Fibroblast of mammary gland (primary cell): Measurements from ENCODE around the gene CADPS2.

ENCODE experiments used
- DNase-seq: peaks from one replicate; pipeline ENCODE4 v3.0.0-alpha.2; 2010; ENCODE audit warnings: low read depth
- H3K4me3 ChIP-seq: 2 replicates; pipeline ENCODE4 v1.5.1; 2011; ENCODE audit warnings: low read depth, mild to moderate bottlenecking, low read length, moderate library complexity; ENCODE audit not compliant: control insufficient read depth
- CTCF ChIP-seq: conservative IDR thresholded peaks from 2 replicates; pipeline ENCODE4 v1.5.1; 2011; ENCODE audit warnings: low read depth, low read length, inconsistent platforms; ENCODE audit not compliant: control insufficient read depth, insufficient read depth

The CADPS2 gene

GRCh38 chr7:122885583-122886356 lies 490 bp downstream of the CADPS2 start:
- TF ChIP-seq CTCF: peak; percentile 5
- DNase-seq: peak; percentile 24
- peak overlapping the region; percentile 72 for H3K4me3 ChIP-seq

GRCh38 chr7:122884186-122884585 lies 2.1 kb downstream of the CADPS2 start:
- no peak for DNase-seq

GRCh38 chr7:122883049-122883680 lies 3.1 kb downstream of the CADPS2 start:
- no peak overlapping the region for H3K4me3 ChIP-seq
- no peak for TF ChIP-seq CTCF
- no peak for DNase-seq

More at GRCh38 chr7:122884186-122884585, 2.1 kb downstream of the CADPS2 start:
- no peak overlapping the region for H3K4me3 ChIP-seq
- no peak for TF ChIP-seq CTCF

- no peak for TF ChIP-seq CTCF
- DNase-seq: no peak
- no peak overlapping the region for H3K4me3 ChIP-seq
Measured at GRCh38 chr7:122881324-122881723, 4.9 kb downstream of the CADPS2 start.

- H3K4me3 ChIP-seq: no peak overlapping the region
- no peak for DNase-seq
- no peak for TF ChIP-seq CTCF
Measured at GRCh38 chr7:122869260-122869659, 17.0 kb downstream of the CADPS2 start.

GRCh38 chr7:122867471-122867980 lies 18.7 kb downstream of the CADPS2 start:
- DNase-seq: no peak

More at GRCh38 chr7:122867471-122867980, 18.7 kb downstream of the CADPS2 start:
- H3K4me3 ChIP-seq: no peak overlapping the region
- no peak for TF ChIP-seq CTCF
